Placental pericyte (primary cell): ENCODE measurements around the gene PITX3. TPM values are rescaled to one million over a fixed set of nuclear protein-coding genes. Genes with fewer than 3 reads are reported as not detected.

Source experiments
- total RNA-seq: library from RNA; depleted of rRNA; stranded (reverse); fragments of >200 nt; gene quantifications from 2 replicates; pipeline ENCODE4 v1.2.3, GENCODE V29; 2012

Gene PITX3
- total RNA-seq = not detected in 2 replicates

GRCh38 chr10:102241444-102242117 lies at the start of gene PITX3:
PITX3 (minus strand) TSS chr10:102241512; CDS start chr10:102232080, 9,432 bp downstream.

GRCh38 chr10:102245082-102245931 lies 4.0 kb upstream of the PITX3 start, which contains the start of gene GBF1:
GBF1 (plus strand) TSS chr10:102245532; CDS start chr10:102258939, 13,407 bp downstream.

GRCh38 chr10:102225646-102226541 lies 15.4 kb downstream of the PITX3 start, which contains the start of gene ELOVL3:
ELOVL3 (plus strand) TSS chr10:102226299; CDS start chr10:102226549, 250 bp downstream.

Other genes starting within 250 kb of the PITX3 start
- 9.2 and 10.5 TPM in 2 replicates for gene ARMH3, start 185.3 kb downstream of the PITX3 start, total RNA-seq
- 26.9 and 38.9 TPM in 2 replicates for gene HPS6, start 176.2 kb downstream of the PITX3 start, total RNA-seq
- 55.8 and 72.9 TPM in 2 replicates for gene LDB1, start 121.1 kb downstream of the PITX3 start, total RNA-seq
- gene PPRC1, start 108.5 kb downstream of the PITX3 start, total RNA-seq = 22.1 and 34.4 TPM in 2 replicates
- gene NOLC1, start 89.1 kb downstream of the PITX3 start, total RNA-seq = 46.5 and 56.2 TPM in 2 replicates
- gene ELOVL3, start 15.2 kb downstream of the PITX3 start, total RNA-seq = 0.66 and 0.72 TPM in 2 replicates
- 46.0 and 74.6 TPM in 2 replicates for gene GBF1, start 4.0 kb upstream of the PITX3 start, total RNA-seq
- 30.4 and 45.1 TPM in 2 replicates for gene NFKB2, start 154.2 kb upstream of the PITX3 start, total RNA-seq
- gene PSD, start 177.3 kb upstream of the PITX3 start, total RNA-seq = 1.1 and 2.3 TPM in 2 replicates
- 5.7 and 15.8 TPM in 2 replicates for gene FBXL15, start 179.3 kb upstream of the PITX3 start, total RNA-seq
- gene CUEDC2, start 191.1 kb upstream of the PITX3 start, total RNA-seq = 26.9 and 51.2 TPM in 2 replicates
- gene C10orf95, start 210.0 kb upstream of the PITX3 start, total RNA-seq = not detected in 2 replicates